Astrocyte of the spinal cord (primary cell): ENCODE data around the gene PHF13.

Experiments used
- DNase-seq: peaks from one replicate; pipeline ENCODE4 v3.0.0; 2011; ENCODE audit warnings: low read depth, low spot score
- H3K4me3 ChIP-seq: 2 replicates; pipeline ENCODE4 v1.5.1; 2011; ENCODE audit warnings: low read depth, mild to moderate bottlenecking, low read length, moderate library complexity
- in situ Hi-C: cut with HindIII; loops from 2 replicates; pipeline ENCODE4 v1.10.0; 2017; ENCODE audit warnings: low sequenced_read_pairs
- TF ChIP-seq, protein P1 (sequence below): IDR thresholded peaks from 2 replicates; pipeline ENCODE4 v1.5.1; 2012; ENCODE audit warnings: low read depth, mild to moderate bottlenecking, low read length, inconsistent platforms

PHF13 gene

DNA sequence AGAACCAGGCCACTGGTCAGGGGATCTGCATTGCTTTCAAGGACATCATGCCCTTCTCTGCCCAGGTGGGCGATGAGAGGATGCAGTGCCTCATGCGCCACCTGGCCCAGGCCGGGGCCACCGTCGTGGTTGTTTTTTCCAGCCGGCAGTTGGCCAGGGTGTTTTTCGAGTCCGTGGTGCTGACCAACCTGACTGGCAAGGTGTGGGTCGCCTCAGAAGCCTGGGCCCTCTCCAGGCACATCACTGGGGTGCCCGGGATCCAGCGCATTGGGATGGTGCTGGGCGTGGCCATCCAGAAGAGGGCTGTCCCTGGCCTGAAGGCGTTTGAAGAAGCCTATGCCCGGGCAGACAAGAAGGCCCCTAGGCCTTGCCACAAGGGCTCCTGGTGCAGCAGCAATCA, 38.7 kb upstream of the PHF13 start:
- in situ Hi-C loops: no loop called here
- TF ChIP-seq, protein P1, sequence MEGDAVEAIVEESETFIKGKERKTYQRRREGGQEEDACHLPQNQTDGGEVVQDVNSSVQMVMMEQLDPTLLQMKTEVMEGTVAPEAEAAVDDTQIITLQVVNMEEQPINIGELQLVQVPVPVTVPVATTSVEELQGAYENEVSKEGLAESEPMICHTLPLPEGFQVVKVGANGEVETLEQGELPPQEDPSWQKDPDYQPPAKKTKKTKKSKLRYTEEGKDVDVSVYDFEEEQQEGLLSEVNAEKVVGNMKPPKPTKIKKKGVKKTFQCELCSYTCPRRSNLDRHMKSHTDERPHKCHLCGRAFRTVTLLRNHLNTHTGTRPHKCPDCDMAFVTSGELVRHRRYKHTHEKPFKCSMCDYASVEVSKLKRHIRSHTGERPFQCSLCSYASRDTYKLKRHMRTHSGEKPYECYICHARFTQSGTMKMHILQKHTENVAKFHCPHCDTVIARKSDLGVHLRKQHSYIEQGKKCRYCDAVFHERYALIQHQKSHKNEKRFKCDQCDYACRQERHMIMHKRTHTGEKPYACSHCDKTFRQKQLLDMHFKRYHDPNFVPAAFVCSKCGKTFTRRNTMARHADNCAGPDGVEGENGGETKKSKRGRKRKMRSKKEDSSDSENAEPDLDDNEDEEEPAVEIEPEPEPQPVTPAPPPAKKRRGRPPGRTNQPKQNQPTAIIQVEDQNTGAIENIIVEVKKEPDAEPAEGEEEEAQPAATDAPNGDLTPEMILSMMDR: no peak
- DNase-seq: no peak
- no peak overlapping the region for H3K4me3 ChIP-seq

DNA sequence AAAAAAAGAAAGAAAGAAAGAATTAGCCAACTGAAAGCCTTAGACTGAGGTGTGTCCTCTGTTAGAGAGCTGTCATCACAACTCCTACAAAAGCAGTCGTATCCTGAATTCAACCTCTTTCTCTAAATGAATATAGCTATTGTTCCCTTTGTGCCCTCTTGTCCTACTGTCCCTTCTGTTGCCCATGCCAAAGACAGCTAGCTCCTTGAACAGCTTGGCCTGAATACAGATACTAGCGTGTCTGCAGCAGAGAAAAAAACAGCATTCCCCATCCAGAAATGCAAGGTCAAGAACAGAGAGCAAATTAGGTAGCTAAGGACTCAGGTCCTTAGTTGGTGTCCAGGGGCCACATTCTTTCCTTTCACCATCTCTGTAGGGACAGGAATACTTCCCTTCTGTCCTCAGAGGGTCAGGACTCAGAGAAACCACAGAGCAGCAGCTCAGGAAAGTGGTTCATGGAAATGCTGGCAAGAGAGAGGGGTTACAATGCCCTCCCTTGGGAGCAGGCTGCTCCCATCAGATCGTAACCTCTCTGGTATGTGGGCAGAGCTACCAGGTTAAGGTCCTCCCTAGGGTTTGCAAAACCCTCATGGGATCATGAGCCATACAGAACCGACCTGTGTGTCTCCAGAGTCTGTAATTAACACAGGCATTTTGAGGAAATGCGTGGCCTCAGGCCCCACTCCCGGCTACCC, 35.6 kb upstream of the PHF13 start:
- TF ChIP-seq, protein P1: no peak
- H3K4me3 ChIP-seq: no peak overlapping the region
- in situ Hi-C loops: no loop called here
- DNase-seq: no peak

DNA sequence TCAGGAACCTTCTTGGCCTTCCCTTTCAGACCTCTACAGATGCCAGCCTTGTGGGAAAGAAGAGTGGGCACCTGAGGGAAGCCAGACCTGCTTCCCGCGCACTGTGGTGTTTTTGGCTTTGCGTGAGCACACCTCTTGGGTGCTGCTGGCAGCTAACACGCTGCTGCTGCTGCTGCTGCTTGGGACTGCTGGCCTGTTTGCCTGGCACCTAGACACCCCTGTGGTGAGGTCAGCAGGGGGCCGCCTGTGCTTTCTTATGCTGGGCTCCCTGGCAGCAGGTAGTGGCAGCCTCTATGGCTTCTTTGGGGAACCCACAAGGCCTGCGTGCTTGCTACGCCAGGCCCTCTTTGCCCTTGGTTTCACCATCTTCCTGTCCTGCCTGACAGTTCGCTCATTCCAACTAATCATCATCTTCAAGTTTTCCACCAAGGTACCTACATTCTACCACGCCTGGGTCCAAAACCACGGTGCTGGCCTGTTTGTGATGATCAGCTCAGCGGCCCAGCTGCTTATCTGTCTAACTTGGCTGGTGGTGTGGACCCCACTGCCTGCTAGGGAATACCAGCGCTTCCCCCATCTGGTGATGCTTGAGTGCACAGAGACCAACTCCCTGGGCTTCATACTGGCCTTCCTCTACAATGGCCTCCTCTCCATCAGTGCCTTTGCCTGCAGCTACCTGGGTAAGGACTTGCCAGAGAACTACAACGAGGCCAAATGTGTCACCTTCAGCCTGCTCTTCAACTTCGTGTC, 34.7 kb upstream of the PHF13 start:
- in situ Hi-C loops: no loop called here
- no peak overlapping the region for H3K4me3 ChIP-seq
- DNase-seq: no peak
- TF ChIP-seq, protein P1: no peak

DNA sequence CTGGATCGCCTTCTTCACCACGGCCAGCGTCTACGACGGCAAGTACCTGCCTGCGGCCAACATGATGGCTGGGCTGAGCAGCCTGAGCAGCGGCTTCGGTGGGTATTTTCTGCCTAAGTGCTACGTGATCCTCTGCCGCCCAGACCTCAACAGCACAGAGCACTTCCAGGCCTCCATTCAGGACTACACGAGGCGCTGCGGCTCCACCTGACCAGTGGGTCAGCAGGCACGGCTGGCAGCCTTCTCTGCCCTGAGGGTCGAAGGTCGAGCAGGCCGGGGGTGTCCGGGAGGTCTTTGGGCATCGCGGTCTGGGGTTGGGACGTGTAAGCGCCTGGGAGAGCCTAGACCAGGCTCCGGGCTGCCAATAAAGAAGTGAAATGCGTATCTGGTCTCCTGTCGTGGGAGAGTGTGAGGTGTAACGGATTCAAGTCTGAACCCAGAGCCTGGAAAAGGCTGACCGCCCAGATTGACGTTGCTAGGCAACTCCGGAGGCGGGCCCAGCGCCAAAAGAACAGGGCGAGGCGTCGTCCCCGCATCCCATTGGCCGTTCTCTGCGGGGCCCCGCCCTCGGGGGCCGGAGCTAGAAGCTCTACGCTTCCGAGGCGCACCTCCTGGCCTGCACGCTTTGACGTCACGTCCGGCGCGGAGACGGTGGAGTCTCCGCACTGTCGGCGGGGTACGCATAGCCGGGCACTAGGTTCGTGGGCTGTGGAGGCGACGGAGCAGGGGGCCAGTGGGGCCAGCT, 34.0 kb upstream of the PHF13 start, which contains the start of gene ZBTB48:
ZBTB48 (plus strand) TSS at position 621 of the 745 bp plus-strand sequence. CDS start 616 bp downstream, outside the sequence.
- H3K4me3 ChIP-seq: peak within 1 kb of the TSS; percentile 83
- in situ Hi-C loops: no loop called here
- DNase-seq: peak; percentile 98
- TF ChIP-seq, protein P1: no peak

DNA sequence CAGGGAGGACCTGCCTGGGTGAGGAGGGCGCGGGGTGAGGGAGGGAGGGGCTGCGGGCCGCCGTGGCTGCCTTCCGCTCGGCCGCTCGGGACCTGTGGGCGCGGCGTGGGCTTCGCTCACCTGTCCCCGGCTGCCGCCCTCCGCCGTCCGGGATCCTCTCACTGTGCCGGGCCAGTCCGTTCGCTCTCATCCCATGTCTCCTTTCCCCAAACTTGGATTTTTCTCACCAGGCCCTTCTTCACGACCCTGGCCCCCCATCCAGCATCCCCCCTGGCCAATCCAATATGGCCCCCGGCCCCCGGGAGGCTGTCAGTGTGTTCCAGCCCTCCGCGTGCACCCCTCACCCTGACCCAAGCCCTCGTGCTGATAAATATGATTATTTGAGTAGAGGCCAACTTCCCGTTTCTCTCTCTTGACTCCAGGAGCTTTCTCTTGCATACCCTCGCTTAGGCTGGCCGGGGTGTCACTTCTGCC, 33.4 kb upstream of the PHF13 start:
- H3K4me3 ChIP-seq: peak overlapping the region; percentile 83
- no peak for DNase-seq
- TF ChIP-seq, protein P1: no peak
- in situ Hi-C loops: no loop called here
